GM19467 (cell line): ENCODE data around the gene PLEKHA8.
A peak's percentile ranks its signal among the peaks of the same experiment; 100 is the strongest.

Source experiments
- ATAC-seq: cut with Tn5 transposase; IDR thresholded peaks from one replicate; pipeline ENCODE4 v1.9.1; 2021; ENCODE audit warnings: mild to moderate bottlenecking, moderate library complexity; ENCODE audit not compliant: unreplicated experiment

PLEKHA8 gene

GRCh38 chr7:30166155-30166840, 138.1 kb downstream of the PLEKHA8 start:
- no peak for ATAC-seq

GRCh38 chr7:30166841-30167235, 138.6 kb downstream of the PLEKHA8 start:
- ATAC-seq: no peak

- ATAC-seq: no peak
Observed at GRCh38 chr7:30167901-30168300, 139.7 kb downstream of the PLEKHA8 start.

- no peak for ATAC-seq
Observed at GRCh38 chr7:30168835-30169573, 140.8 kb downstream of the PLEKHA8 start.

GRCh38 chr7:30169579-30169978, 141.4 kb downstream of the PLEKHA8 start:
- ATAC-seq: no peak

- ATAC-seq: no peak
Observed at GRCh38 chr7:30170476-30171205, 142.4 kb downstream of the PLEKHA8 start.

- no peak for ATAC-seq
Observed at GRCh38 chr7:30171766-30172447, 143.7 kb downstream of the PLEKHA8 start.

- no peak for ATAC-seq
Observed at GRCh38 chr7:30172451-30172850, 144.2 kb downstream of the PLEKHA8 start.

- ATAC-seq: no peak
Observed at GRCh38 chr7:30173058-30173897, 145.1 kb downstream of the PLEKHA8 start.

GRCh38 chr7:30175180-30175579, 147.0 kb downstream of the PLEKHA8 start:
- ATAC-seq: no peak

- ATAC-seq: no peak
Observed at GRCh38 chr7:30175636-30176147, 147.5 kb downstream of the PLEKHA8 start.

- no peak for ATAC-seq
Observed at GRCh38 chr7:30176463-30177109, 148.4 kb downstream of the PLEKHA8 start.

GRCh38 chr7:30177186-30177585, 149.0 kb downstream of the PLEKHA8 start:
- no peak for ATAC-seq

GRCh38 chr7:30177965-30178364, 149.8 kb downstream of the PLEKHA8 start:
- ATAC-seq: no peak

- ATAC-seq: peak; percentile 75
Observed at GRCh38 chr7:30178748-30179436, 150.7 kb downstream of the PLEKHA8 start.
